SK-N-SH treated with all-trans-retinoic acid at 6 μM for 48 hours (cell line): ENCODE data around the gene RERE.

Source experiments
- ARNTL ChIP-seq: fragments of 450-650 bp; formaldehyde crosslinking; IDR thresholded peaks from 2 replicates; pipeline ENCODE4 v1.5.0; 2020; ENCODE audit warnings: low read depth, mild to moderate bottlenecking, moderate library complexity, borderline replicate concordance
- CSDC2 ChIP-seq: fragments of 250-450 bp; sonication (Bioruptor Pico); IDR thresholded peaks from 2 replicates; pipeline ENCODE4 v1.5.0; 2020; ENCODE audit warnings: mild to moderate bottlenecking, moderate library complexity
- ESRRG ChIP-seq: fragments of 250-450 bp; sonication (Bioruptor Pico); IDR thresholded peaks from 2 replicates; pipeline ENCODE4 v1.6.1; 2021; ENCODE audit warnings: mild to moderate bottlenecking
- PPARA ChIP-seq: fragments of 250-450 bp; sonication (Bioruptor Pico); IDR thresholded peaks from 2 replicates; pipeline ENCODE4 v1.5.0; 2020; ENCODE audit warnings: mild to moderate bottlenecking, borderline replicate concordance
- TCF4 ChIP-seq: fragments of 250-450 bp; sonication (Bioruptor Pico); IDR thresholded peaks from 2 replicates; pipeline ENCODE4 v1.8.0; 2021; ENCODE audit warnings: mild to moderate bottlenecking, moderate library complexity, borderline replicate concordance

DNA sequence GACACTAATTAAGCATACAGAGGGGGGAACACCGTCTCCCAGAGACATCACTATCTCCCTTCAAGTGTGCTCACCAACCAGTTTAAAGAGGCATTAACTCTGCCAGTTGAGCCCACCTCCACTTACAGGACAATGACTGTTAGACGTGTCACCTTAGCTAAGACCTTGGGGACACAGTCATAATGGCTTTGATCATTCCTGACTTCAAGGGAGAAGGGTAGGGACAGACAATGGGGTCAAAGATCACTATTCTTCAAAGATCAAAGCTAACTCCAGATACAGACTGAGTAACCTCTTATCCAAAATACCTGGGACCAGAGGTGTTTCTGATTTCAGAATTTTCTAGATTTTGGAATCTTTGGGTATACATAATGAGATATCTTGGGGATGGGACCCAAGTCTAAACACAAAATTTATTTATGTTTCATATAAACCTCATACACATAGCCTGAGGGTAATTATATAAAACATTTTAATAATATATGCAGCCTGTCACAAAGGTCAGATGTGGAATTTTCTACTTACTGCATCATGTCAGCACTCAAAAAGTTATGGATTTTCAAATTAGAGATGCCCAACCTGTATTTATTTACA is 253.4 kb downstream of the RERE start:
- TF ChIP-seq TCF4 (no peak), PPARA (CRISPR knock-in tag) (no peak), ARNTL (CRISPR knock-in tag) (no peak), ESRRG (CRISPR knock-in tag) (no peak), CSDC2 (no peak)
